C4-2B (cell line): Measurements from ENCODE around the gene SP2.

Source experiments
- H3K27ac ChIP-seq: fragments of 450-650 bp; 2 replicates; pipeline ENCODE4 v1.5.1; 2017
- CTCF ChIP-seq: fragments of 450-650 bp; conservative IDR thresholded peaks from 2 replicates; pipeline ENCODE4 v1.5.1; 2017; ENCODE audit warnings: mild to moderate bottlenecking
- ZFX ChIP-seq: fragments of 450-650 bp; IDR thresholded peaks from 2 replicates; pipeline ENCODE4 v1.6.1; 2017

SP2 gene

DNA sequence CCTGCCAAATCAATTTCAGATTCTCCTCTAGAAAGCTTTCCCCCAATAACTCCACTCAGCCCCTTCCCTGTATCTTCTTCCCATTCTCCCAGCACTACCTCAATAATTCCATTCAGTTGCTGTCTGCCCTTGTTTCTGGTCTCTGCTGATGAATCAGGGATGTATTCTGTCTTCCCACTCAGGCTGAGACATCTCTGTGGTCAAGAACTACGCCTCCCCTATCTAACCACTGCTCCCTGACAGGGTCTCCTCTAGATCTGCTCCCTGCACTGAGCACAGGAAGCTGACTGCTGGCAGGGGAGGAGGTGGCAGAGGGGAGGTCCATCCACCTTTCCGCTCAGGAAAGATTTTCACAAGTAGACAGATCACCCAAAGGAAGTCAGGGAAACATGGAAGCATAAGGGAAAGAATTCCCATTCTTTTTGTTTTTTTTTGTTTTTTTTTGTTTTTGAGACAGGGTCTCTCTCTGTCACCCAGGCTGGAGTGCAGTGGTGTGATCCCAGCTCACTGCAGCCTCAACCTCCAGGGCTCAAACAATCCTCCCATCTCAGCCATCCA lies 16.9 kb upstream of the SP2 start:
- TF ChIP-seq ZFX (no peak), CTCF (no peak)
- H3K27ac ChIP-seq, result no peak overlapping the region

DNA sequence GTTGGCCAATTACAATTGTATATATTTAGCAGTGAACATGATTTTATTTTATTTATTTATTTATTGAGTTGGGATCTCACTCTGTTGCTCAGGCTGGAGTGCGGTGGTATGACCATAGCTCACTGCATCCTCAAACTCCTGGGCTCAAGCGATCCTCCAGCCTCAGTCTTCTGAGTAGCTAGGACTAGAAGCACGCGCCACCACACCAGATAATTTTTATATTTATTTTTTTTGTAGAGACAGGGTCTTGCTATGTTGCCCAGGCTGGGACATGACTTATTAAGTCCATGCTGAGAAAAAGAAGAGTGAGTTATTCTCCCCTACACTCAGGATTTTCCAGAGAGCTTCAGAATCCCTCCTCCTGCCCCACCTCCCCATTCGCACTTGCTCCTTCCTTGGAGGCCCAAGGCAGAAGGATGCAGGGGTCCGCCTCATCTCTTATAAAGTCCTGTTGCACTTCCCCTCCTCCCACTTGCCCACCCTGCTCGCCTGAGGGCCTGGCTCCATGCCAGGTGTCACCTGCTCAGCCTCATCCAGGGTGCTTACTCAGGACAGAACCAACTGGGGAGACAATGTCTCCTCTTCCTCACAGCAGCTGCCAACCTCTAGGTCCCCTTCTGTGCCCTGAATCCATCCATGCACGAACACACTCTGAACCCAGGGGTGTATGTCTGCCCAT lies 16.1 kb upstream of the SP2 start:
- no peak overlapping the region for H3K27ac ChIP-seq
- TF ChIP-seq ZFX, result no peak
- TF ChIP-seq CTCF, result no peak

- H3K27ac ChIP-seq, result peak overlapping the region; percentile 83
- TF ChIP-seq CTCF (no peak), ZFX (no peak)
Measured at GRCh38 chr17:47882247-47882646, 13.8 kb upstream of the SP2 start.

GRCh38 chr17:47882695-47883588 lies 13.1 kb upstream of the SP2 start:
- no peak for TF ChIP-seq CTCF
- TF ChIP-seq ZFX, result no peak
- H3K27ac ChIP-seq, result peak overlapping the region; percentile 83

DNA sequence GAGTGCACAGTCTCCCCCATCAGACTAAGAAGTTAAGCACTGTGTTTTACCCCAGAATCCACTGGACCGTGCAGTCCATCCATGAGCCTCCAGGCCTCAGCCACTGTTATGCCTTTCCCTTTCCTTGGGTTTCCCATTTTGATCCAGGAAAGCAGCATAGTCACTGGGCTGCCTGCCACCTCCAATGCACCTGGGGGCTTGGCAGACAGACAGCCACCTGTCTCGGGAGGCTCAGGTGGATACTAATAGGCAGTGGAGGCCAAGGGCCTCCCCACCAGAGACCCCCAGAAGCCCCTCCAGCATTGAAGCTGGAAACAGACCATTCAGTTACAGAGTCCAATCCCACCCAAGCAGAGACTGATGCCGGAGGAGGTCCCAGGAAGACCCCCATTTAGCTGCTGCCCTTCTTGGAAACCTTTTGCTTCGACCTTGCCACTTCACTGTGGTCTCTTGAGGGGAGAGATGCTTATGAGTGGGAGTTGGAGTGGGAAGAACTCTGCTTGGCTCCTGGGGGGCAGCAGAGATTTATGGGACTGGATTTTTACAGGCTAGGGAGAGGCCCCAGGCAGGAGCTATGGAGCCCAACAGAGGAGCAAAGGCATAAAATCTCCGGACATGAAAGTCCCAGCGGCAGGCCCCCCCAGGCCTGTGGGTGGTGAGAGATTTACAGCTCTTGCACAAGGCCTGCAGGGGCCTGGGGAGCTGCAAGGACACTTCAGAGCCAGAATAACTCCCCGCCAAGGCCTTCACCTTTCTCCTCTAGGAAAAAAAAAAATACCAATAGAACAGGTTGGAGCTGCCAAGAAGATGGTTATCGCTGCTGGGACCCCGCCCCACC lies 12.2 kb upstream of the SP2 start:
- TF ChIP-seq ZFX (peak; percentile 25; the same call in 1 of the 2 replicates), CTCF (no peak)
- H3K27ac ChIP-seq, result peak overlapping the region; percentile 83

GRCh38 chr17:47884427-47884740 lies 11.7 kb upstream of the SP2 start:
- TF ChIP-seq ZFX, result no peak
- no peak for TF ChIP-seq CTCF
- peak overlapping the region; percentile 83 for H3K27ac ChIP-seq
